Activated naive CD8-positive, alpha-beta T cell treated with anti-CD3 and anti-CD28 coated beads for 36 hours (primary cell): ENCODE results near the gene ELFN1. TPM values are rescaled to one million over a fixed set of nuclear protein-coding genes. Genes with fewer than 3 reads are reported as not detected.

Source experiments
- DNase-seq: peaks from one replicate; pipeline ENCODE4 v3.0.0; 2021
- H3K27ac Mint-ChIP-seq: one replicate; pipeline ENCODE4 v1.8.0; 2022; ENCODE audit warnings: mild to moderate bottlenecking, moderate library complexity, mixed read lengths
- H3K27me3 Mint-ChIP-seq: one replicate; pipeline ENCODE4 v1.8.0; 2022; ENCODE audit warnings: mild to moderate bottlenecking, mixed read lengths
- H3K36me3 Mint-ChIP-seq: one replicate; pipeline ENCODE4 v1.8.0; 2021; ENCODE audit warnings: mild to moderate bottlenecking, mixed read lengths
- H3K4me1 Mint-ChIP-seq: one replicate; pipeline ENCODE4 v1.8.0; 2021; ENCODE audit warnings: mixed read lengths
- H3K4me3 Mint-ChIP-seq: one replicate; pipeline ENCODE4 v1.8.0; 2022; ENCODE audit warnings: mild to moderate bottlenecking, moderate library complexity, mixed read lengths
- H3K9me3 Mint-ChIP-seq: one replicate; pipeline ENCODE4 v1.8.0; 2022; ENCODE audit warnings: mixed read lengths
- total RNA-seq, 2 experiments: library from RNA; stranded (reverse); gene quantifications; one replicate each; pipeline ENCODE4 v1.2.3, GENCODE V29; 2021

ELFN1 gene
- total RNA-seq, 2 experiments from 2014 or later, result 0.14 to 0.19 TPM

DNA sequence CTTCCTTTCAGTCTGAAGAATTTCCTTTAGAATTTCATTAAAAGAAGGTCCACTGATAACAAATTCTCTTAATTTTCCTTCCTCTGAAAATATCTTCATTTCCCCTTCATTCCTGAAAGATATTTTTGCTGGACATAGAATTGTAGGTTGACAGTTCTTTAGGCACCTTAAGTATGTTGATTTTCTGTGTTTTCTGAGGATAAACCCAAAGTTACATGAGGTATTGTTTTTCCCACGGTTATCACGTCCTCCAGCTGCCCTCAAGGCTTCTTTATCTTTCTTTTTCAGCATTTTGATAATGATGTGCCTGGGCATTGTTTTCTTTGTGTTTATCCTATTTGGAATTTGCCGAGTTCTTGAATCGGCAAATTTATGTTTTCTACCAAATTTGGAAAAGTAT lies 105.3 kb downstream of the ELFN1 start:
- no peak for DNase-seq
- H3K27ac Mint-ChIP-seq, result no peak overlapping the region
- no peaks in the 10 kb centered on the region for H3K4me1 Mint-ChIP-seq
- H3K27me3 Mint-ChIP-seq, result peaks cover 4% of the 10 kb centered on the region
- no peaks in the 10 kb centered on the region for H3K36me3 Mint-ChIP-seq
- H3K9me3 Mint-ChIP-seq, result peaks cover 29% of the 10 kb centered on the region
- no peak overlapping the region for H3K4me3 Mint-ChIP-seq

DNA sequence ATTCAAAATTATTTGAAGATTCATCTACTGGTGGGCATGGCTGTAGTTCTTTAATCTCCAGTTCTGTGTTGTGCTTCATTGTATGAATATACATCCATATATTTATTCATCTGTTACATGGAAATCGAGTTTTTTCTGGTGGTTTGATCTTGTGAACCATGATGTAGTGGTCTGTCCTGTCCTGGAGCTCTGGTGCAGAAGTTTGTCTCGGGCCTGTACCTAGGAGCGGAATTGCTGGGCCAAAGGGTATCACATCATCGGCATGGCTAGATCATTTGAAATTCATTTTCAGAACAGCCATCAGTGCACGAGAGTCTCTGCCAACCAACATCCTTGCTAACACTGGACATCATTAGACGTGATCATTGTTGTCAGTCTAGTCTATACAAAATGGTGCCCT lies 107.0 kb downstream of the ELFN1 start:
- H3K4me3 Mint-ChIP-seq, result no peak overlapping the region
- H3K27ac Mint-ChIP-seq, result no peak overlapping the region
- H3K27me3 Mint-ChIP-seq, result peaks cover 4% of the 10 kb centered on the region
- DNase-seq, result no peak
- peaks cover 29% of the 10 kb centered on the region for H3K9me3 Mint-ChIP-seq
- no peaks in the 10 kb centered on the region for H3K36me3 Mint-ChIP-seq
- no peaks in the 10 kb centered on the region for H3K4me1 Mint-ChIP-seq

DNA sequence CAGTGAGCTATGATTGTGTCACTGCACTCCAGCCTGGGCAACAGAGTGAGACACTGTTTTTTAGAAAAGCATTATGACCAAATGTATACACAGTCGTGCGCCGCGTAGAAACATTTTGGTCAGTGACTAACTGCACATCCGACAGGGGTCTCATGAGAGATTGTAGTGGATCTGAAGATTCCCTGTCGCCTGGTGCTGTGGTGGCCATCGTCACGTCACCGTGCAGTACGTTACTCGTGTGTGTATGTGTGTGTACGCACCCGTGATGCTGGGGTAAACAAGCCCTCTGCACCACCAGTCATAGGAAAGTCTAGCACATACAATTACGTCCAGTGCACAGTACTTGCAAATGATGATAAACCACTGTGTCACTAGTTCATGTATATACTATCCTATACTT lies 109.4 kb downstream of the ELFN1 start:
- Mint-ChIP-seq H3K4me3 (no peak overlapping the region), H3K27ac (no peak overlapping the region), H3K4me1 (no peaks in the 10 kb centered on the region), H3K27me3 (peaks cover 4% of the 10 kb centered on the region), H3K9me3 (peaks cover 19% of the 10 kb centered on the region), H3K36me3 (no peaks in the 10 kb centered on the region)
- DNase-seq, result no peak

DNA sequence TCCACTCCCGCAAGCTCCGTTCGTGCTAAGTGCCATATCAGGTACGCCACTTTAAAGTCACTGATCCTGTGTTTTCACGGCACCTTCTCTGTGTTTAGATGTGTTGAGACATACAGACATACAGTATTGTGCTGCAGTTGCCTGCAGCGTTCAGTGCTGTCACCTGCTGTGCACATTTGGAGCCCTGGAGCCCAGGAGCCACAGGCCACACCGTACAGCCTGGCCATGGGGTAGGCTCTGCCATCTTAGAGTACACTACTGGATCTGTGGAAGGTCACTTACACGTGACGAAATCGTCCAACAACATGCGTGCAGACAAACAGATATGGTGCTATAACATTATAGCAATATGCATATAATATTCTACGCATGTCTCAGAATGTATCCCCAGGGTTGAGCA lies 111.3 kb downstream of the ELFN1 start:
- H3K27ac Mint-ChIP-seq, result no peak overlapping the region
- no peaks in the 10 kb centered on the region for H3K4me1 Mint-ChIP-seq
- H3K36me3 Mint-ChIP-seq, result no peaks in the 10 kb centered on the region
- peaks cover 20% of the 10 kb centered on the region for H3K9me3 Mint-ChIP-seq
- H3K27me3 Mint-ChIP-seq, result peaks cover 9% of the 10 kb centered on the region
- DNase-seq, result no peak
- no peak overlapping the region for H3K4me3 Mint-ChIP-seq

DNA sequence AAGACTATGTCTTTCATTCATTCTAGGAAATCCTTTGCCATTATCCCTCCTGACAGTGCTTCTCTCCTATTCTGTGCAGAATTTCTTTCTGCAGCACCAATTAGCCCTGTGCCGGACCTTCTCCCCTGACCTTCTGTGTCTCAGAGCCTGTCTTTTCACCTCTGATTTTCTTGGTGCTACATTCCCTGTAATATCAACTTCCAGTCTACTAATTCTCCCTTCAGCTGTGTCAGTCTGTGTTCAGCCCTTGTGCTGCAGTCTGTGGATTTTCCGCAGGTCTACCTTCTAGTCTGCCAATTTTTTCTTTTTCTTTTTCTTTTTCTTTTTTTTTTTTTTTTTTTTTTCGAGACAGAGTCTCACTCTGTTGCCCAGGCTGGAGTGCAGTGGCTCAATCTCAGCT lies 115.8 kb downstream of the ELFN1 start:
- Mint-ChIP-seq H3K27ac (no peak overlapping the region), H3K4me1 (no peaks in the 10 kb centered on the region), H3K36me3 (no peaks in the 10 kb centered on the region), H3K9me3 (peaks cover 10% of the 10 kb centered on the region), H3K4me3 (no peak overlapping the region), H3K27me3 (peaks cover 5% of the 10 kb centered on the region)
- no peak for DNase-seq

DNA sequence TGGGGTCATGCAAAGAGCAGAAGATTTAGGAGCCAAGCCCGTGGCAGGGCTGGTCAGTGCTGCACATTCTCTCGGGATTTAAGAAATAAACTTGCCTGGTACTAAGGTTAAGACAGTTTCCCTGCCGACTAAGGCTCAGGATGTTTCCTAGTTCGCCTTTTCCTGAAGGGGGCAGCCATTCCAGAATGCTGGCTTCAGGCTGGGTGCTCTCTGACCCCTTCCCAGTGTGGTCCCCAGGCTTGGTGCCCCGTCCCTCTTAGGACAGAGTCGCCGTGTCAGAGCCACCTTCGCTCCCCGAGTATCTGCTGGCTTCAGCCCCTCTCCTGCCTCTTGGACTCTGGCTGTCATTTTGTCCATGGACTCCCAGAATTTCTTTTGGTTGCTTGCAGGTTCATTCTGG lies 117.2 kb downstream of the ELFN1 start:
- no peak overlapping the region for H3K4me3 Mint-ChIP-seq
- H3K36me3 Mint-ChIP-seq, result no peaks in the 10 kb centered on the region
- H3K27me3 Mint-ChIP-seq, result peaks cover 5% of the 10 kb centered on the region

DNA sequence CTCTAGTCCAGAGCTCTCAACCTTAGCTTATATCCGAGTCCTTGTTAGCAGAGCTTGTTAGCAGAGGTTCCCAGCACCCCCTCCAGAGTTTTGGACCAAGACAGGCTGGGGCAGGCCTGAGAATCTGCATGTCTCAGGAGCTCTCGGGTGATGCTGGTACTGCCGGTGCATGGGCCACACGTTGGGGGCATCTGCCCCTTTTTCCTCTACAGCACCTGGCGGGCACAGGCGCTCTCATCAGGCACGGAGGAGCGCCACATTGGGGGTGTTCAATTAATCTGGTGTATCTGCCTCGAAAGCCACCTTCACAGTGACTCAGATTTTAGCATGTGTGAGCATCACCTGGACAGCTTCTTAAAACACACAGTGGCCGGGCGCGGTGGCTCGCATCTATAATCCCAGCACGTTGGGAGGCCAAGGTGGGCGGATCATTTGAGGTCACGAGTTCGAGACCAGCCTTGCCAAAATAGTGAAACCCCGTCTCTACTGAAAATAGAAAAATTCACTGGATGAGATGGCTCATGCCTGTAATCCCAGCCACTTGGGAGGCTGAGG lies 117.7 kb downstream of the ELFN1 start:
- Mint-ChIP-seq H3K27ac (no peak overlapping the region), H3K27me3 (peaks cover 5% of the 10 kb centered on the region), H3K36me3 (no peaks in the 10 kb centered on the region), H3K4me1 (no peaks in the 10 kb centered on the region), H3K4me3 (no peak overlapping the region), H3K9me3 (peaks cover 10% of the 10 kb centered on the region)
- no peak for DNase-seq

More for the DNA sequence above, 117.2 kb downstream of the ELFN1 start:
- Mint-ChIP-seq H3K4me1 (no peaks in the 10 kb centered on the region), H3K9me3 (peaks cover 10% of the 10 kb centered on the region), H3K27ac (no peak overlapping the region)
- DNase-seq, result no peak

DNA sequence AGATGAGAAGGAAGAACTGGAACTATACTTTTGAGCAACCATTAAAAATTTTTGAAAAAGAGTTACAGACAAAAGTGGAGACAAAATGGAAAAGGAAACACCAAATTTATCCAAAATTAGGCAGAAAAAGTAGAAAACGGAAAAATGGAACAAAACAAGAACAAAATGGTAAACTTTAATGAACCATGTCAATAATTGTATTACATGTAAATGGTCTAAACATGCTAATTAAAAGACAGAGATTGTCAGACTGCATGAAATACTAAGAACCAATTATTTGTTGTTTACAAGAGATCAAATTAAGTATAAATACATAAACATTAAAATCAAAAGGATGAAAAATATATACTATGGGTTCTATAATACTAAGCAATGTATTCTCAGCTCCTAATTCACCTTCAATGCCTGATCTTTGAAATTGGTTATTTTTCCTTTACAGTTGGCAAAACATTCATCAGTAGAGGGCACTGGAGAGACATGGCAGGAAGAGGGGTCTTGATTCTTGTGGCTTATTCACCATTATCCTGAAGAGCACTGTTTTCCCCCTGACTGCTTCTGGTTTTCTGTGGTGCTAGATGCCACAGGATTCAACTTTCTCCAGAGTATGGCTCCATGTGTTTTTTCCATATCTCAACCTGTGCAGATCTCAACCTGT lies 124.9 kb downstream of the ELFN1 start:
- DNase-seq, result no peak
- Mint-ChIP-seq H3K27me3 (peaks cover 4% of the 10 kb centered on the region), H3K4me1 (no peaks in the 10 kb centered on the region), H3K27ac (no peak overlapping the region), H3K9me3 (peaks cover 19% of the 10 kb centered on the region), H3K36me3 (peaks cover 2% of the 10 kb centered on the region), H3K4me3 (no peak overlapping the region)

Other genes with a start within 250 kb of the ELFN1 start
- 1 to 10 TPM; 2.1 to 2.3 TPM for gene MICALL2, start 210.8 kb upstream of the ELFN1 start, total RNA-seq
- 10 to 100 TPM; 88.9 to 94.1 TPM for gene INTS1, start 165.9 kb upstream of the ELFN1 start, total RNA-seq
- 10 to 100 TPM; 39.1 to 43.7 TPM for gene MAFK, start 139.6 kb upstream of the ELFN1 start, total RNA-seq
- under 1 TPM; 0.14 to 0.22 TPM for gene TMEM184A, start 114.1 kb upstream of the ELFN1 start, total RNA-seq
- 10 to 100 TPM; 55.1 to 57.0 TPM for gene PSMG3, start 100.2 kb upstream of the ELFN1 start, total RNA-seq